ENCODE data around the gene HS6ST2. TPM values are rescaled to one million over a fixed set of nuclear protein-coding genes. Genes with fewer than 3 reads are reported as not detected.

HS6ST2 gene
- total and polyA plus RNA-seq, 2 donors from 2014 or later, result 2.0 to 11.9 TPM

GRCh38 chrX:132652871-132653270, 305.6 kb downstream of the HS6ST2 start:
- no peak for DNase-seq
- no peaks in the 10 kb centered on the region for H3K9me3 ChIP-seq (ENCODE audit: control insufficient read depth in 2 of 3, insufficient read depth in 1 of 3, low read length in 3 of 3)
- TF ChIP-seq CTCF (IDR thresholded peaks at IDR 0.05; ENCODE audit: borderline replicate concordance, extremely low read depth, insufficient read depth), result no peak
- FAIRE-seq, result no peak
- H3K27ac ChIP-seq (ENCODE audit: low read depth in 2 of 2, low read length in 2 of 2), result no peak overlapping the region
- H3K4me3 ChIP-seq (ENCODE audit: low read length in 3 of 3), result no peak overlapping the region
- H3K9ac ChIP-seq (ENCODE audit: low read length in 3 of 3), result no peak overlapping the region
- peaks cover 0 to 3% (median 0%) of the 10 kb centered on the region in 3 donors for H3K4me1 ChIP-seq (ENCODE audit: control insufficient read depth in 2 of 3, insufficient read depth in 2 of 3, low read depth in 1 of 3, low read length in 3 of 3)
- peaks cover 5% of the 10 kb centered on the region for H3K27me3 ChIP-seq (ENCODE audit: control insufficient read depth, insufficient read depth, low read length)
- intact Hi-C loops (cut with DNase I), result no loop called here
- no peaks in the 10 kb centered on the region for H3K36me3 ChIP-seq (ENCODE audit: control insufficient read depth in 2 of 3, insufficient read depth in 3 of 3, low read length in 3 of 3)

GRCh38 chrX:132651421-132652086, 306.9 kb downstream of the HS6ST2 start:
- Histone ChIP-seq H3K4me1 (ENCODE audit: control insufficient read depth in 2 of 3, insufficient read depth in 2 of 3, low read depth in 1 of 3, low read length in 3 of 3) (peaks cover 0 to 3% (median 0%) of the 10 kb centered on the region in 3 donors), H3K27me3 (ENCODE audit: control insufficient read depth, insufficient read depth, low read length) (no peaks in the 10 kb centered on the region), H3K4me3 (ENCODE audit: low read length in 3 of 3) (no peak overlapping the region), H3K9ac (ENCODE audit: low read length in 3 of 3) (no peak overlapping the region), H3K27ac (ENCODE audit: low read depth in 2 of 2, low read length in 2 of 2) (no peak overlapping the region), H3K9me3 (ENCODE audit: control insufficient read depth in 2 of 3, insufficient read depth in 1 of 3, low read length in 3 of 3) (no peaks in the 10 kb centered on the region), H3K36me3 (ENCODE audit: control insufficient read depth in 2 of 3, insufficient read depth in 3 of 3, low read length in 3 of 3) (no peaks in the 10 kb centered on the region)
- no peak for DNase-seq
- FAIRE-seq, result no peak
- no peak for TF ChIP-seq CTCF (IDR thresholded peaks at IDR 0.05; ENCODE audit: borderline replicate concordance, extremely low read depth, insufficient read depth)
- intact Hi-C loops (cut with DNase I), result no loop called here

- H3K36me3 ChIP-seq (ENCODE audit: control insufficient read depth in 2 of 3, insufficient read depth in 3 of 3, low read length in 3 of 3), result no peaks in the 10 kb centered on the region
- FAIRE-seq (no peak), DNase-seq (no peak)
- peaks cover 0 to 3% (median 0%) of the 10 kb centered on the region in 3 donors for H3K4me1 ChIP-seq (ENCODE audit: control insufficient read depth in 2 of 3, insufficient read depth in 2 of 3, low read depth in 1 of 3, low read length in 3 of 3)
- H3K27ac ChIP-seq (ENCODE audit: low read depth in 2 of 2, low read length in 2 of 2), result no peak overlapping the region
- no peak overlapping the region for H3K4me3 ChIP-seq (ENCODE audit: low read length in 3 of 3)
- intact Hi-C loops (cut with DNase I), result no loop called here
- H3K9me3 ChIP-seq (ENCODE audit: control insufficient read depth in 2 of 3, insufficient read depth in 1 of 3, low read length in 3 of 3), result no peaks in the 10 kb centered on the region
- H3K9ac ChIP-seq (ENCODE audit: low read length in 3 of 3), result no peak overlapping the region
- no peaks in the 10 kb centered on the region for H3K27me3 ChIP-seq (ENCODE audit: control insufficient read depth, insufficient read depth, low read length)
- no peak for TF ChIP-seq CTCF (IDR thresholded peaks at IDR 0.05; ENCODE audit: borderline replicate concordance, extremely low read depth, insufficient read depth)
Measured at GRCh38 chrX:132648895-132649294, 309.5 kb downstream of the HS6ST2 start.

GRCh38 chrX:132639446-132639845, 319.0 kb downstream of the HS6ST2 start:
- no peak overlapping the region for H3K27ac ChIP-seq (ENCODE audit: low read depth in 2 of 2, low read length in 2 of 2)
- TF ChIP-seq CTCF (IDR thresholded peaks at IDR 0.05; ENCODE audit: borderline replicate concordance, extremely low read depth, insufficient read depth), result no peak
- H3K4me3 ChIP-seq (ENCODE audit: low read length in 3 of 3), result no peak overlapping the region
- intact Hi-C loops (cut with DNase I), result no loop called here
- FAIRE-seq, result no peak
- peak in 2 of 5 donors; percentile 30 to 38 for DNase-seq
- no peaks in the 10 kb centered on the region for H3K4me1 ChIP-seq (ENCODE audit: control insufficient read depth in 2 of 3, insufficient read depth in 2 of 3, low read depth in 1 of 3, low read length in 3 of 3)
- H3K36me3 ChIP-seq (ENCODE audit: control insufficient read depth in 2 of 3, insufficient read depth in 3 of 3, low read length in 3 of 3), result no peaks in the 10 kb centered on the region
- no peaks in the 10 kb centered on the region for H3K27me3 ChIP-seq (ENCODE audit: control insufficient read depth, insufficient read depth, low read length)
- no peaks in the 10 kb centered on the region for H3K9me3 ChIP-seq (ENCODE audit: control insufficient read depth in 2 of 3, insufficient read depth in 1 of 3, low read length in 3 of 3)
- no peak overlapping the region for H3K9ac ChIP-seq (ENCODE audit: low read length in 3 of 3)
